PC-9 (cell line): ENCODE measurements around the gene KDM6A.

Experiments used
- EZH2 ChIP-seq: fragments of 200-600 bp; sonication (generic); IDR thresholded peaks from 2 replicates; pipeline ENCODE4 v1.8.0; 2017; ENCODE audit warnings: antibody characterized with exemption, low read depth
- TF ChIP-seq, protein P1 (sequence below): fragments of 200-600 bp; sonication (generic); conservative IDR thresholded peaks from 2 replicates; pipeline ENCODE4 v1.6.1; 2017; ENCODE audit warnings: mixed run types, antibody characterized with exemption, mild to moderate bottlenecking, moderate library complexity

DNA sequence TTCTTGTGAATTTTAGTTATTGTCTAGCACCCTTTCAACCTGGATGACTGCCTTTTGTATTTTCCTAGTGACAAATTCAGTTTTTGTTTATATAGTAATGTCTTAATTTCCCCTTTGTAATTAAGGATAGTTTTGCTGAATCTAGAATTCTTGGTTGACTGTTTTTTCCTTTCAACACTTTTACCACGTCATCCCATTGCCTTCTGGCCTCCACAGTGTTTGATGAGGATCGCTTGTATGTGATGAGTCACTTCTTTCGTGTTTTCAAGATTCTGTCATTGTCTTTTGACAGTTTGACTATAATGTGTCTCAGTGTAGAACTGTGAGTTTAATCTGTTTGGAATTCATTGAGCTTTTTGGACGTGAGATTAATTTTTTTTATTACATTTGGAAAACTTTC lies 30.1 kb downstream of the KDM6A start:
- TF ChIP-seq, protein P1, sequence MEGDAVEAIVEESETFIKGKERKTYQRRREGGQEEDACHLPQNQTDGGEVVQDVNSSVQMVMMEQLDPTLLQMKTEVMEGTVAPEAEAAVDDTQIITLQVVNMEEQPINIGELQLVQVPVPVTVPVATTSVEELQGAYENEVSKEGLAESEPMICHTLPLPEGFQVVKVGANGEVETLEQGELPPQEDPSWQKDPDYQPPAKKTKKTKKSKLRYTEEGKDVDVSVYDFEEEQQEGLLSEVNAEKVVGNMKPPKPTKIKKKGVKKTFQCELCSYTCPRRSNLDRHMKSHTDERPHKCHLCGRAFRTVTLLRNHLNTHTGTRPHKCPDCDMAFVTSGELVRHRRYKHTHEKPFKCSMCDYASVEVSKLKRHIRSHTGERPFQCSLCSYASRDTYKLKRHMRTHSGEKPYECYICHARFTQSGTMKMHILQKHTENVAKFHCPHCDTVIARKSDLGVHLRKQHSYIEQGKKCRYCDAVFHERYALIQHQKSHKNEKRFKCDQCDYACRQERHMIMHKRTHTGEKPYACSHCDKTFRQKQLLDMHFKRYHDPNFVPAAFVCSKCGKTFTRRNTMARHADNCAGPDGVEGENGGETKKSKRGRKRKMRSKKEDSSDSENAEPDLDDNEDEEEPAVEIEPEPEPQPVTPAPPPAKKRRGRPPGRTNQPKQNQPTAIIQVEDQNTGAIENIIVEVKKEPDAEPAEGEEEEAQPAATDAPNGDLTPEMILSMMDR = no peak
- TF ChIP-seq EZH2 = no peak
